ENCODE results near the gene WWC1. TPM values are rescaled to one million over a fixed set of nuclear protein-coding genes. Genes with fewer than 3 reads are reported as not detected.

The WWC1 gene
- total RNA-seq, 1 experiment from 2014 or later, result 52.6 TPM

DNA sequence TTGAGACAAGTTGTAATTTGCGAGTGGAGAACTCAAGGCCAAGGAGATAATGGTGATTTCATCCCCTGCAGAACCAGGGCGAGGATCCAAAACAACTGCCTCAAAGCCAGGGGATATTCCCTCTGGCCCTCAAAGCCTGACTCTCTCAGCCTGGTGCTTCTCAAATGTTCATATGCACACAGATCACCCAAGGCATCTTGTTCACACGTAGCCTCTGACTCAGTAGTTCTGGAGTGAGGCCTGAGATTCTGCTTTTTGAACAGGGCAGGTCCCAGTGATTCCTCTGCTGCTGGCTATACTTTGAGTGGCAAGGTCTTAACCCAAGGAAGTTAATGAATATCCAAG lies 30.2 kb upstream of the WWC1 start:
- H3K4me2 ChIP-seq (ENCODE audit: low read length), result no peak overlapping the region
- H3K4me3 ChIP-seq (replicated peaks in 1 of 2; ENCODE audit: low read depth in 1 of 2, low read length in 2 of 2), result no peak overlapping the region
- no peaks in the 10 kb centered on the region for H4K20me1 ChIP-seq (ENCODE audit: insufficient read depth)
- no peak overlapping the region for H3K27ac ChIP-seq (ENCODE audit: low read depth, low read length)
- ChIA-PET POLR2A (no interaction called here), RAD21 (ENCODE audit: low non-redundant PET in 1 of 2, low total read pairs in 2 of 2, uncharacterized antibody in 2 of 2, unreplicated experiment in 2 of 2) (no interaction called here), CTCF (no interaction called here)
- no peak for TF ChIP-seq JUND (IDR thresholded peaks at IDR 0.05)
- TF ChIP-seq, protein P1, sequence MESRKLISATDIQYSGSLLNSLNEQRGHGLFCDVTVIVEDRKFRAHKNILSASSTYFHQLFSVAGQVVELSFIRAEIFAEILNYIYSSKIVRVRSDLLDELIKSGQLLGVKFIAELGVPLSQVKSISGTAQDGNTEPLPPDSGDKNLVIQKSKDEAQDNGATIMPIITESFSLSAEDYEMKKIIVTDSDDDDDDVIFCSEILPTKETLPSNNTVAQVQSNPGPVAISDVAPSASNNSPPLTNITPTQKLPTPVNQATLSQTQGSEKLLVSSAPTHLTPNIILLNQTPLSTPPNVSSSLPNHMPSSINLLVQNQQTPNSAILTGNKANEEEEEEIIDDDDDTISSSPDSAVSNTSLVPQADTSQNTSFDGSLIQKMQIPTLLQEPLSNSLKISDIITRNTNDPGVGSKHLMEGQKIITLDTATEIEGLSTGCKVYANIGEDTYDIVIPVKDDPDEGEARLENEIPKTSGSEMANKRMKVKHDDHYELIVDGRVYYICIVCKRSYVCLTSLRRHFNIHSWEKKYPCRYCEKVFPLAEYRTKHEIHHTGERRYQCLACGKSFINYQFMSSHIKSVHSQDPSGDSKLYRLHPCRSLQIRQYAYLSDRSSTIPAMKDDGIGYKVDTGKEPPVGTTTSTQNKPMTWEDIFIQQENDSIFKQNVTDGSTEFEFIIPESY (IDR thresholded peaks at IDR 0.05; ENCODE audit: extremely low read depth, insufficient replicate concordance, low read length), result no peak
- TF ChIP-seq EZH2phosphoT487 (IDR thresholded peaks at IDR 0.05; ENCODE audit: borderline replicate concordance), result no peak
- no peak for TF ChIP-seq POLR2A (IDR thresholded peaks at IDR 0.05; ENCODE audit: borderline replicate concordance, extremely low read depth, insufficient read depth, insufficient read length)
- TF ChIP-seq RAD21 (IDR thresholded peaks at IDR 0.05; ENCODE audit: low read depth), result no peak
- no peak for TF ChIP-seq ZFX (IDR thresholded peaks at IDR 0.05)
- no peak for TF ChIP-seq POLR2AphosphoS5 (IDR thresholded peaks at IDR 0.05; ENCODE audit: low read depth, low read length)
- no peak for TF ChIP-seq TCF7L2 (IDR thresholded peaks at IDR 0.05; ENCODE audit: borderline replicate concordance, extremely low read depth, insufficient read depth, insufficient read length)
- no peak for TF ChIP-seq SP1 (IDR thresholded peaks at IDR 0.05; ENCODE audit: low read depth)
- TF ChIP-seq, protein P2, sequence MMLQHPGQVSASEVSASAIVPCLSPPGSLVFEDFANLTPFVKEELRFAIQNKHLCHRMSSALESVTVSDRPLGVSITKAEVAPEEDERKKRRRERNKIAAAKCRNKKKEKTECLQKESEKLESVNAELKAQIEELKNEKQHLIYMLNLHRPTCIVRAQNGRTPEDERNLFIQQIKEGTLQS (IDR thresholded peaks at IDR 0.05), result no peak
- TF ChIP-seq ZNF274 (IDR thresholded peaks at IDR 0.05; ENCODE audit: low read depth, low read length), result no peak
- TF ChIP-seq SIN3A (IDR thresholded peaks at IDR 0.05; ENCODE audit: low read depth), result no peak
- TF ChIP-seq, protein P3, sequence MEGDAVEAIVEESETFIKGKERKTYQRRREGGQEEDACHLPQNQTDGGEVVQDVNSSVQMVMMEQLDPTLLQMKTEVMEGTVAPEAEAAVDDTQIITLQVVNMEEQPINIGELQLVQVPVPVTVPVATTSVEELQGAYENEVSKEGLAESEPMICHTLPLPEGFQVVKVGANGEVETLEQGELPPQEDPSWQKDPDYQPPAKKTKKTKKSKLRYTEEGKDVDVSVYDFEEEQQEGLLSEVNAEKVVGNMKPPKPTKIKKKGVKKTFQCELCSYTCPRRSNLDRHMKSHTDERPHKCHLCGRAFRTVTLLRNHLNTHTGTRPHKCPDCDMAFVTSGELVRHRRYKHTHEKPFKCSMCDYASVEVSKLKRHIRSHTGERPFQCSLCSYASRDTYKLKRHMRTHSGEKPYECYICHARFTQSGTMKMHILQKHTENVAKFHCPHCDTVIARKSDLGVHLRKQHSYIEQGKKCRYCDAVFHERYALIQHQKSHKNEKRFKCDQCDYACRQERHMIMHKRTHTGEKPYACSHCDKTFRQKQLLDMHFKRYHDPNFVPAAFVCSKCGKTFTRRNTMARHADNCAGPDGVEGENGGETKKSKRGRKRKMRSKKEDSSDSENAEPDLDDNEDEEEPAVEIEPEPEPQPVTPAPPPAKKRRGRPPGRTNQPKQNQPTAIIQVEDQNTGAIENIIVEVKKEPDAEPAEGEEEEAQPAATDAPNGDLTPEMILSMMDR (IDR thresholded peaks at IDR 0.05 in 2 of 3, conservative IDR thresholded peaks at IDR 0.05 in 1 of 3; ENCODE audit: borderline replicate concordance in 1 of 3, insufficient read depth in 1 of 3, low read depth in 2 of 3, low read length in 2 of 3), result no peak
- no peak overlapping the region for H2AFZ ChIP-seq (ENCODE audit: low read depth, low read length, poor library complexity, severe bottlenecking)
- no peaks in the 10 kb centered on the region for H3K9me2 ChIP-seq (ENCODE audit: insufficient read depth)
- DNase-seq (ENCODE audit: low read depth, low spot score), result no peak
- H3K4me1 ChIP-seq (ENCODE audit: control insufficient read depth in 1 of 2, insufficient read depth in 2 of 2, low read length in 2 of 2), result no peaks in the 10 kb centered on the region
- intact Hi-C loops (cut with micrococcal nuclease), result no loop called here
- no peaks in the 10 kb centered on the region for H3K36me3 ChIP-seq (ENCODE audit: control insufficient read depth in 1 of 2, insufficient read depth in 2 of 2, low read length in 2 of 2)
- H3K9ac ChIP-seq (ENCODE audit: low read length), result no peak overlapping the region
- no peak for ATAC-seq
- no peaks in the 10 kb centered on the region for H3K79me2 ChIP-seq (ENCODE audit: insufficient read depth, low read length)
- no TSS peak for BruUV-seq (replicated peaks)
- H3K27me3 ChIP-seq (ENCODE audit: insufficient read depth, low read length), result no peaks in the 10 kb centered on the region
- H3K9me3 ChIP-seq (ENCODE audit: control insufficient read depth in 1 of 2, insufficient read depth in 1 of 2, low read depth in 1 of 2, low read length in 2 of 2), result no peaks in the 10 kb centered on the region
